Testis (tissue), 3 donors: ENCODE data around the gene NDRG2. TPM values are rescaled to one million over a fixed set of nuclear protein-coding genes. Genes with fewer than 3 reads are reported as not detected.

ENCODE experiments used
- DNase-seq: peaks from one replicate; pipeline ENCODE4 v3.0.0-alpha.2; 2019
- H3K27ac ChIP-seq, 2 donors: fragments of 200-600 bp; sonication (generic); one replicate each; pipeline ENCODE4 v1.5.1; 2019
- H3K27me3 ChIP-seq: fragments of 200-600 bp; sonication (generic); one replicate; pipeline ENCODE4 v1.5.1; 2019
- H3K36me3 ChIP-seq: fragments of 200-600 bp; sonication (generic); one replicate; pipeline ENCODE4 v1.5.1; 2017; ENCODE audit warnings: low read depth; ENCODE audit errors: missing control alignments
- H3K4me1 ChIP-seq: fragments of 200-600 bp; sonication (generic); one replicate; pipeline ENCODE4 v1.5.1; 2019
- H3K4me3 ChIP-seq, 2 donors: fragments of 200-600 bp; sonication (generic); one replicate each; pipeline ENCODE4 v1.5.1; 2017 to 2019
- H3K9me3 ChIP-seq: fragments of 200-600 bp; sonication (generic); one replicate; pipeline ENCODE4 v1.5.1; 2017
- POLR2A ChIP-seq: fragments of 450-650 bp; IDR thresholded peaks from one replicate; pipeline ENCODE4 v1.6.1; 2017; ENCODE audit warnings: antibody characterized with exemption, mild to moderate bottlenecking, moderate library complexity
- WGBS, 2 donors: methylation state at CpG; one replicate each; pipeline ENCODE4 v1.1.5; 2018; 5-methylcytosine and 5-hydroxymethylcytosine counted together
- intact Hi-C: fragments of 100-400 bp; cut with DNase I; formaldehyde crosslinking; loops from one replicate; pipeline ENCODE4 v1.15.1; 2023; ENCODE audit warnings: low total_unique reads
- polyA plus RNA-seq: library from polyadenylated mRNA; stranded (reverse); fragments of 350-450 nt; fragmentation: Illumina TruSeq; extraction: RNeasy Lipid Tissue Mini Kit (QIAGEN cat#74804); gene quantifications from one replicate; pipeline ENCODE4 v1.2.3, GENCODE V29; 2014; ENCODE audit warnings: low read depth, low replicate concordance; ENCODE audit not compliant: insufficient read depth
- total RNA-seq, 2 donors: library from RNA; depleted of rRNA; stranded (reverse); fragments of >200 nt; gene quantifications; one replicate each; pipeline ENCODE4 v1.2.3, GENCODE V29; 2016
- TF ChIP-seq, protein P1 (sequence below), 3 experiments: fragments of 450-650 bp in 2 of 3; fragments of 200-600 bp in 1 of 3; sonication (generic) in 1 of 3; IDR thresholded peaks; one replicate each; pipeline ENCODE4 v1.5.1; 2016 to 2019; ENCODE audit warnings: antibody characterized with exemption in 3 of 3, mild to moderate bottlenecking in 2 of 3, moderate library complexity in 1 of 3

Gene NDRG2
- total and polyA plus RNA-seq, 3 donors from 2014 or later: 85.6 to 106 (median 98.4) TPM

- intact Hi-C loops: loop anchor here (2.0 kb wide), 1 partner anchor 36 kb away; no protein-coding TSS in a partner anchor
- DNase-seq: peak; percentile 68
- WGBS, 2 donors: 1 to 4% methylated on average over 37 to 45 of the region's 45 CpGs
- H3K4me3 ChIP-seq: peak overlapping the region; percentile 68 to 75
- TF ChIP-seq POLR2A: no peak
- TF ChIP-seq, protein P1, sequence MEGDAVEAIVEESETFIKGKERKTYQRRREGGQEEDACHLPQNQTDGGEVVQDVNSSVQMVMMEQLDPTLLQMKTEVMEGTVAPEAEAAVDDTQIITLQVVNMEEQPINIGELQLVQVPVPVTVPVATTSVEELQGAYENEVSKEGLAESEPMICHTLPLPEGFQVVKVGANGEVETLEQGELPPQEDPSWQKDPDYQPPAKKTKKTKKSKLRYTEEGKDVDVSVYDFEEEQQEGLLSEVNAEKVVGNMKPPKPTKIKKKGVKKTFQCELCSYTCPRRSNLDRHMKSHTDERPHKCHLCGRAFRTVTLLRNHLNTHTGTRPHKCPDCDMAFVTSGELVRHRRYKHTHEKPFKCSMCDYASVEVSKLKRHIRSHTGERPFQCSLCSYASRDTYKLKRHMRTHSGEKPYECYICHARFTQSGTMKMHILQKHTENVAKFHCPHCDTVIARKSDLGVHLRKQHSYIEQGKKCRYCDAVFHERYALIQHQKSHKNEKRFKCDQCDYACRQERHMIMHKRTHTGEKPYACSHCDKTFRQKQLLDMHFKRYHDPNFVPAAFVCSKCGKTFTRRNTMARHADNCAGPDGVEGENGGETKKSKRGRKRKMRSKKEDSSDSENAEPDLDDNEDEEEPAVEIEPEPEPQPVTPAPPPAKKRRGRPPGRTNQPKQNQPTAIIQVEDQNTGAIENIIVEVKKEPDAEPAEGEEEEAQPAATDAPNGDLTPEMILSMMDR (IDR thresholded peaks at IDR 0.05): peak; percentile 43 to 59 (median 56)
- H3K36me3 ChIP-seq: no peaks in the 10 kb centered on the region
- peaks cover 26% of the 10 kb centered on the region for H3K4me1 ChIP-seq
- no peaks in the 10 kb centered on the region for H3K27me3 ChIP-seq
- H3K27ac ChIP-seq: peak overlapping the region; percentile 80 to 89
- H3K9me3 ChIP-seq: no peaks in the 10 kb centered on the region
Observed at GRCh38 chr14:21068521-21069387, 43.9 kb upstream of the NDRG2 start.

- no peak overlapping the region for H3K4me3 ChIP-seq
- no peaks in the 10 kb centered on the region for H3K27me3 ChIP-seq
- H3K27ac ChIP-seq: no peak overlapping the region
- no peak for DNase-seq
- no peaks in the 10 kb centered on the region for H3K9me3 ChIP-seq
- H3K4me1 ChIP-seq: peaks cover 23% of the 10 kb centered on the region
- intact Hi-C loops: no loop called here
- no peak for TF ChIP-seq POLR2A
- TF ChIP-seq, protein P1 (IDR thresholded peaks at IDR 0.05): no peak
- WGBS, 2 donors: 85 to 90% methylated on average over 7 of the region's 7 CpGs
- no peaks in the 10 kb centered on the region for H3K36me3 ChIP-seq
Observed at GRCh38 chr14:21066882-21067502, 42.1 kb upstream of the NDRG2 start.

DNA sequence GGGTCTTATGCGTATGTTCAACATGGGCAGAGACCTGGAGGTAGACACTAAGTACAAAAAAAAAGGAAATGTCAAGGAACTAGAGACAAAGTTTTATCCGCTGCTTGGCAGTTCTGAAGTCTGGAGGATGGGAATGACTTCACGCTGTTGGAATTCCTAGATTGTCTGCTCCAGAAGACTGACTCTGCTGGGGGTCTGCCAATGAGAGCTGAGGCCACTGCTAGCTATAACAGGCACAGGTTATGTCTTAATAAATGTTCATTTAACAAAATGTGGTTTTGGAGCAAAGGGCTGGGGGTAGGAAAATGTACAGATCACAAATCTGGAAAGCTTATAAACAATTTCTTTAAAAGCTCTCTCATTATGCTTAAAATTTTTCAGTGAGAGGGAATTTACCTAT is 38.6 kb upstream of the NDRG2 start:
- WGBS, 2 donors: 70% methylated on average over 3 of the region's 3 CpGs
- Histone ChIP-seq H3K27me3 (no peaks in the 10 kb centered on the region), H3K4me3 (no peak overlapping the region), H3K27ac (no peak overlapping the region), H3K9me3 (no peaks in the 10 kb centered on the region), H3K36me3 (no peaks in the 10 kb centered on the region), H3K4me1 (peaks cover 6% of the 10 kb centered on the region)
- peak; percentile 73 for DNase-seq
- TF ChIP-seq, protein P1 (IDR thresholded peaks at IDR 0.05): no peak
- TF ChIP-seq POLR2A: no peak
- intact Hi-C loops: no loop called here

GRCh38 chr14:21061347-21061668 is 36.4 kb upstream of the NDRG2 start:
- 62 to 73% methylated on average over 3 of the region's 3 CpGs for WGBS, 2 donors
- no peak overlapping the region for H3K27ac ChIP-seq
- intact Hi-C loops: no loop called here
- H3K27me3 ChIP-seq: no peaks in the 10 kb centered on the region
- DNase-seq: no peak
- H3K36me3 ChIP-seq: no peaks in the 10 kb centered on the region
- no peaks in the 10 kb centered on the region for H3K9me3 ChIP-seq
- H3K4me1 ChIP-seq: peaks cover 6% of the 10 kb centered on the region
- no peak for TF ChIP-seq POLR2A
- TF ChIP-seq, protein P1 (IDR thresholded peaks at IDR 0.05): no peak
- peak overlapping the region in 1 of 2 donors; percentile 34 for H3K4me3 ChIP-seq
